Measurements from ENCODE around the gene NFXL1.

NFXL1 gene

DNA sequence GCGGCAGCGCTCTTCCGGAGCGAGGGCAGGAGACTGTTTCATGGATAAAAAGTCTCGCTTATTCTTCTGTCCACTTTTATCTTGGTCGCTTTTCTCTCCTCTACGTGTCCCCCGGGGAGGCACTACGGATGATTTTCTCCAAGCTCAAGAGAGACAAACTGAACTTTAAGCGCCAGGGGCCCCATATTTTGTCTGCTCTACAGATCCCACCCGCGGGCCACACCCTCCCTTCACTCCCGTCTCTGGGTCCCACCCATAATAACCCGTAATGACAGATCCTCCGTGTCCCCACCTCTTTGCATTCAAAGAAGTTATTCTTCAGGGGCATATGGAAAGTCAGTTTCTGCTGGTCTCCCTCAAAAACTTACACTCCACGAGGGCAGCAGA, 76.5 kb downstream of the NFXL1 start, which contains the start of gene CORIN:
Gene CORIN (minus strand): TSS at position 160 of the 387 bp plus-strand sequence. CDS start 118 bp downstream, at position 42.
- H3K4me3 ChIP-seq: peak within 1 kb of the TSS; percentile 32 to 47 (median 36)
- H3K27ac ChIP-seq: peak within 1 kb of the TSS in 12 of 21 experiments; percentile 14 to 68 (median 45)

DNA sequence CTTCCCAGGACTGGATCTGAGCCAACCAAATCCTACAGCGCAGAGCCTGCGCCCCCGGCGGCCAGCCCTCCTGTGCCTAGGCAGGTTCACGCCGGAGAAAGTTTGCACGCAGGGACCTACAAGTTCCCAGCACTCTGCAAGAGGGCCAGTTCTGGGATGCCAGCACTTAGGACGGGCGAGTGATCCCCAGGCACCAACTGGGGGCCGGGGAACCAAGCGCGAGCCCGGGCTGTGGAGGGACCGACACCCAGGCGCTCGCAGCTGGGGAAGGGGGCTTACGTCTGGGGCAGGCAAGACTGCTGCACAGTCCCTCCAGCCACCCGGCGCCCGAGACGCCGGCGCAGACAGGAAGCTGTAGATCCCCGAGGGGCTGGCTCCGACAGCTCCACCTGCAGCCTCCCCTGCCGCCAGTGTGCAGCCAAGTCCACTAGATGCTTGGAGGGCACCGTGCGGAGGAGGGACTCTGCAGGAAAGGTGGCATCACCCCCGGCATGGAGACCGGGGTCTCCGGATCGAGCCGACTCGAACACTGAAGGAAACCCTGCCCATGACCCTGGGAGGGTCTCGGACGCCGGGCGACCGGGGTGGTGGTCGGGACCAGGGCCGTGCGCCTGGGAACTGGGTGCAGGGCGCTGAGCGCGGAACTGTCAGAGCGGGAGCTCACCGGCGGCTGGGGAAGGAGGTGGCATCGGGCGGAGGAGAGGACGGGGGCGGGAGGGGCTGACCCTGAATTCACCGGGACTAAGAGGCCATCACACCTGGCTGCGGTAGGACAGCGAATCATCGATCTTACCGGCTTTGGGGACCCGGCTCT, 77.1 kb downstream of the NFXL1 start:
- Histone ChIP-seq H3K27ac (peak overlapping the region in 12 of 21 experiments; percentile 14 to 68 (median 45)), H3K4me3 (peak overlapping the region; percentile 32 to 47 (median 36))

DNA sequence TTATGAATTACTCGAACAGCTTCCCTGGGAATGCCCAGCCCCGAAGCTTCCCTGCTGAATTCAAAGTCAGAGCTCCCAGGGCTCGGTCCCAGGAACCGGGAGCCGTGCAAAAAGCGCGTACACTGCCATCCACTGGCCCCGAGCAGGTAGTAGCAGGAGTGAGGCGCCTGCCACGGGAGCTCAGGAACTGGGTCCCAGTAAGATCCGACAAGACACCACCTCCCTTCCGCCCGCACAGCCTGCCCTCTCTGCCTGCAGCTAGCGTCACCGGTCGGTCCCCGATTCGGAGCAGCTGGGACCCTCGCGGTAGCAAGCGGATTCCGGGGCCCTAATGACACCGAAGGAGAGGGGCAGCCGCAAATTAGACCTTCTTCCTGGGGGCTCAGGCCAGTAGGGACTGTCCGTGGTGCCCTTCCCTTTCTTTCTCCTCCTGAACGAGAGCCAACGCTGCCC, 77.7 kb downstream of the NFXL1 start:
- H3K4me3 ChIP-seq: peak overlapping the region; percentile 32 to 47 (median 36)
- peak overlapping the region in 12 of 21 experiments; percentile 6 to 68 (median 45) for H3K27ac ChIP-seq

DNA sequence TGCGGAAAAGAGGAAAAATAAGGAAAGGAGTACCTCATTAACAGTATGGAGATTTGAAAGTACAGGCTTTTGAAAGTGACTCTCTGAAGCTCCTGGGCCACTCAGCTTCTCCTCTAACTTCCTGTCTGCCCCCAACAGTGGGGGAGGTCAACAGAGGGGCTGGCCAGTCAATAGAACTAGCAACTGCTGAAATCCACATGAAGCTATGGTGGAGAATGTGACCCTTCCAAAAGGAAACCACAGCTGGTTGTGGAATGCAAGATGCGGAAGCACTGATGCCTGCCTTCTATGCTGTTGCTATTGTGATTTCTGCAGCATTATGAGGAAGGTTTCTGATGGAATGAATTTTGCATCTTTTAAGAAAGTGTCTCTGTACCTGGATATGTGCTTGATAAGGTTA, 78.9 kb downstream of the NFXL1 start:
- H3K4me3 ChIP-seq: no peak overlapping the region
- H3K27ac ChIP-seq: peak overlapping the region in 1 of 21 experiments; percentile 16

DNA sequence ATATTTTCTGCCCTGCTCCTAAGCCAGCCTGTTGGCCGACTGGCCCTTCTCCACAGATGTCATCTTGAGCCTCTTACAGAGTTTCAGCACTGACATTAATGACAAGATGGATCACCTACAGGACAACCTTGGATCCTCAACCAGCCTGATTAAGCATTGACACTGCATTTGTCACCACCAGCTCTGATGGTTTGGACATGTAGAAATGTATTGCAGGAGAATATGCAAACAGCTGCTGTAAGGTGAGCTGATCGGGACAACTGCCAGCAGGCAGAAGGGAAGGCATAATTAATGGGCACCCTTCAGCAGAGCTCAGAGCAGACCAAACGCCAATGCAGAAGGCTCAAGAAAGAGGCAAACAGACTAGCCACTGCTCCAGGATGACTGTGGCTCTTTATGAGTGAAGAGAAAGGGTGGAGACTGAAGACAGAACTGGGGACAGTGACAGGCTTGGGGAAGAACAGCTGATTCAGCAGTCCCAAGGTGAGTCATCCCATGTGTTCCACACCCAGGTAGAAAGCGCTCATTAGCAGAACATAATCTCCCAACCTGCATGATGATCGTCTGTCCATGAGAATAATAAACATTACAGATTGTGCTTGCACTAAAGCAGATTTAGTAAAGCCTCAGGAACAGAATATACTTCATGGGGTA, 83.2 kb downstream of the NFXL1 start:
- H3K4me3 ChIP-seq: no peak overlapping the region
- peak overlapping the region in 1 of 21 experiments; percentile 8 for H3K27ac ChIP-seq

DNA sequence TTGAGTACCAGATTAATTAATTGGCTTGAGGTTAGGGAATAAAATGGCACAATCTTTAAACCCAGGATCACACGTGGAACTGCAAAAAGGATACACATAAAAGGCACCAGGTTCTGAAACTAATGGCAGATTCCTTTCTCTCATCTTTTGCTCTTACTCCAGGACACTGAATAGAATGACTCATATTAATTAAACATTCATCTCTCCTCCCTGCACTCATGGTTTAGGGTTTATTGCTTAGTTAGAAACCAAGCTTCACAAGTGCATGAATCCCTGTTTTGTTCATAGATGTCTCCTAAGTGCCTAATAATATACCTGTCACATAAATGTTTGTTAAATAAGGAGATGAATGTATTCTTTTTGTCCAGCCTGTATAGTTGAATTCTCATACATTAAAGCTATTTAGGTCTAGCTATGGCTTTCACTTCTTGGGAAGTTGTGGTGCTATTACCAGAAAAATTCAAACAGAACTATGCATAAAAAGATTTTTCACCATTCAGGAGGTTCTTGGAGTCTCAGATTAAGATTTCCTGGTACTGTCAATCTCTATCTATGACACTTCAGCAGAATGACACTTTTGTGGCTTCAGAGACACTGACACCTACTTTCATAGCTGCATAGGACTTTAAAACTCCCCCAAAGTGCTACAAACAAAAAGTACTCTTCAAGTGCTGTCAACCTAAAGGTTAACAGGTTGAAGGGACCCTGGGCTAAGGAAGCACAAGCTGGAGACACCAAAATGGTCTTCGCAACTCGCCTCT, 83.9 kb downstream of the NFXL1 start:
- Histone ChIP-seq H3K27ac (peak overlapping the region in 1 of 21 experiments; percentile 8), H3K4me3 (no peak overlapping the region)

DNA sequence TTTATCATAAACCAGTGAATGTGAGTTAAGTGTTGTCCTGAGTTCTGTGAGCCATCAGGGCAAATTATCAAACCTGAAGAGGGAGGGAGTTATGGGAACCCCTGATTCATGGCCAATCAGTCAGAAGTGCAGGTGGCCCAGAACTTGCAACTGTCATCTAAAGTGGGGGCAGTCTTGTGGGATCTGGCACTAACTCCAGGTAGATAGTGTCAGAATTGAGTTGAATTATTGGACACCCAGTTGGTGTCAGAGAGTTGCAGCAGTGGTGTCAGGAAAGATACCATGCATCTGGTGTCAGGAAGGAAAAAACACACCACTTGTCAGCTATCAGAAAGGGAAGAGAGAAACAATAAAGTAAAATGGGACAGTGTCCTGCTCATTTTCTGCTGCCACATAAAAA, 84.9 kb downstream of the NFXL1 start:
- no peak overlapping the region for H3K27ac ChIP-seq
- H3K4me3 ChIP-seq: no peak overlapping the region

GRCh38 chr4:47827343-47828047, 86.9 kb downstream of the NFXL1 start:
- no peak overlapping the region for H3K4me3 ChIP-seq
- no peak overlapping the region for H3K27ac ChIP-seq

DNA sequence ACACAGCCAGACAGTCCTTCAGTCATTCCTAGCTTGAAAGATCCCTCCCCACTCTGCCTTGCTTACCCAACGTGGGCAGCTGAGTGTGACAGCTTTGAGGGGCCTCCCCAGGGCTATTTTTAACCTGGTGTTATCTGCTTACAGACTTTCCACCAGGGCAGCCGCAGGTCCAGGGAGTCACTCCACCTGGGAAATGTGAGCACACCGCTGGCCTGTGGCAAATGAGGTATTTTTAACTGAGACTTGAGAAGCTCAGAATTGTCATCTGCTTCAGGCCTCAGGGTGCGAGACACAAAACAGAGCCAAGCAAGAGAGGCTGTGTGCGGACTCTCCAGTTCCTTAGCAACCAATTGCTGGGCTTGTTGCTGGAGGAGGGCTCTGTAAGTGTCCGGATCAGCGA, 89.5 kb downstream of the NFXL1 start:
- no peak overlapping the region for H3K4me3 ChIP-seq
- H3K27ac ChIP-seq: no peak overlapping the region

- Histone ChIP-seq H3K27ac (peak overlapping the region in 1 of 21 experiments; percentile 21), H3K4me3 (no peak overlapping the region)
Observed at GRCh38 chr4:47819178-47819577, 95.2 kb downstream of the NFXL1 start.

DNA sequence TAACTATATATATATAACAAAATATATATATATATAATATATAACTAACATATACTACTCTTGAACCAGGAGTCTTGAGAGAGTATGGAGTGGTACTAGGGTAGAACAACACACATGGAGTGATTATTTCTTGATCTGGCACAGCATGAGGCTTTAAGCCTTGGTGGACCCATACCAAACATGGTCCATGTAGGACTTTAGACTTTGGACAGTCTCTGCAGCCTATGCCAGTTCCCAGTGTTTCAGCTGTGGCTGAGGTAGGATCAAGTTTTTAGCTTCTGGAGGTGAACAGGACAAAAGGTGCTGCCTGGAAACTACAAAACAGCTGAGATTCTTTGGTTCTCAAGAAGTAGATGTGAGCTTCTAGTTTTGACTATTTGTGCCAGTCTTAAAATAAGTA, 97.1 kb downstream of the NFXL1 start:
- no peak overlapping the region for H3K4me3 ChIP-seq
- H3K27ac ChIP-seq: no peak overlapping the region

DNA sequence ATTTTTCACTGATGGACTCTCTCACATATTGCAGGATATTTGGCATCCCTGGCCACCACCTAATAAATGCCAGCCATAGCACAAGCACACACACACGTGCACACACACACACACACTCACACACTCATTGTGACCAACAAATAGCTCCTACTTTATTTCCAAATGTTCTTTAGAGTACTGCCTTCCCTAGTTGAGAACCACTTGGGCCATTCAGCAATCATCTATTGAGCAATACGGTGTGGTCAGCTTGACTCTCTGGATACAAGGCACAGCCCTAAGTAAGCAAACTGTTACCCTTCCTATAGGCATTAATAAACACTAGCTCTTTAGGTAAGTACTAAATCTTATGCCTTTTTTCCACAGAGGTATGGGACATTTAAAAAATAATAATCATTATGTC, 97.6 kb downstream of the NFXL1 start:
- Histone ChIP-seq H3K4me3 (no peak overlapping the region), H3K27ac (no peak overlapping the region)

DNA sequence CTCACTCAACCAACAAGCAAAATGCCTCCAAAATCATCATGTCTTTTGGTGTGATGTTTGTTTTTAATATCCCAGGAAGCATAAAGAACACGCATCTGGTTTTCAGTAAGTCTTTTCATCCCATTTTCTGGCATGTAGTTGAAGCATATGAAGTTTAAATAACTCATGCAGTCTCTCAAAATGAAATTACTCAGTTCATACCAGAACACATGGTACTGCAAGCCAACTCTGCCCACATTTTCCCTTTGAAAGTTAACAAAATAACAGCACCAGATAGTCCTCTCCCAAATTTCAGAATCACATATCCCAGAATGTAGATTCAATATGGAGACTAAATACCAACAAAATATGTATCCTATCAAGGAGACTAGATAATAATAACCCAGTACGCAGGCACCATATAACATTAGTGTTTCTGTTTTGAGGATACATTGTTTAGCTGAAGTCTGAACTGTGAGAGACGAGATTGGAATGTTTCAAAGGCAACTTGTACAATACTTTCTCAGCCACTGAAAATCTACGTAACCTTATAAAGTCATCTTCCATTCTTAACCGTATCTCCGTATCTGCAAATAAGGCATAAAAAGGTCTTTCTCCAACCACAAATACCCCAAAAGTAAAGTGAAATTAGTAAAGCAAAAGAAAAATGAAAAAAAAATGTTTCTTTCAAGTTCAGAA, 99.6 kb downstream of the NFXL1 start:
- Histone ChIP-seq H3K4me3 (no peak overlapping the region), H3K27ac (peak overlapping the region in 7 of 21 experiments; percentile 3 to 68 (median 31))

DNA sequence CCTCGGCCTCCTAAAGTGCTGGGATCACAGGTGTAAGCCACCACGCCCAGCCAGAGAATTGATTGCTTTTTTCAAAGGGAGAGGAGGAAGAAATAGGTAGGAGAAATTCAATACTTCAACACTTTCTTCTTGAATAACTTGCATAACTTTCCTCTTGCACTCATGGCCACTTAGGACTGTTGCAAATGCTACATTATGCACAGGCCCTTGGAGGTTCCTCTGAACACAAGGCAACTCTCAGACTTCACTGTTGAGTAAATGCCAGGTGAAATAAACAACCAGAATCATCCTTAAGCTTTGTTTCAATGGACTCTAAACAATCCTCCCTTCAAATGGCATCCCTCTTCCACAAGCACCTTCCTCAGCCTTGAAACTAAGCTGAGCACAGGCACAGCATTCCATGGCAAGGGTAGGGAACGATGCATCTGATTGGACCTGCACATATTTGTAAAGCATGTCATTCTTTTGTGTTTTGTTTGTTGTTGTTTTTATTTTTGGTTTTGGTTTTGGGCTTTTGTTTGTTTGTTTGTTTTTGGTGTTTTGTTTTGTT, 104.7 kb downstream of the NFXL1 start:
- Histone ChIP-seq H3K4me3 (no peak overlapping the region), H3K27ac (no peak overlapping the region)

DNA sequence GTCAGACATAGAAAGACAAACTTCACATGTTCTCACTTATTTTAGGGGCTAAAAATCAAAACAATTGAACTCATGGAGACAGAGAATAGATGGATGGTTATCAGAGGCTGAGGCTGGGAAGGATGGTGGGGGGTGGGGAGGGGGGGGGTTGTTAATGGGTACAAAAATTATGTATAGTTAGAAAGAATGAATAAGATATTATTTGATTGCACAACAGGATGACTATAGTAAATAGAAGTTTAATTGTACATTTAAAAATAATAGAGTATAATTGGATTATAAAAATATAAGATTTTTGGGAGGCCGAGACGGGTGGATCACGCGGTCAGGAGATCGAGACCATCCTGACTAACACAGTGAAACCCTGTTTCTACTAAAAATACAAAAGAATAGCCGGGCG, 109.8 kb downstream of the NFXL1 start:
- no peak overlapping the region for H3K4me3 ChIP-seq
- H3K27ac ChIP-seq: no peak overlapping the region

DNA sequence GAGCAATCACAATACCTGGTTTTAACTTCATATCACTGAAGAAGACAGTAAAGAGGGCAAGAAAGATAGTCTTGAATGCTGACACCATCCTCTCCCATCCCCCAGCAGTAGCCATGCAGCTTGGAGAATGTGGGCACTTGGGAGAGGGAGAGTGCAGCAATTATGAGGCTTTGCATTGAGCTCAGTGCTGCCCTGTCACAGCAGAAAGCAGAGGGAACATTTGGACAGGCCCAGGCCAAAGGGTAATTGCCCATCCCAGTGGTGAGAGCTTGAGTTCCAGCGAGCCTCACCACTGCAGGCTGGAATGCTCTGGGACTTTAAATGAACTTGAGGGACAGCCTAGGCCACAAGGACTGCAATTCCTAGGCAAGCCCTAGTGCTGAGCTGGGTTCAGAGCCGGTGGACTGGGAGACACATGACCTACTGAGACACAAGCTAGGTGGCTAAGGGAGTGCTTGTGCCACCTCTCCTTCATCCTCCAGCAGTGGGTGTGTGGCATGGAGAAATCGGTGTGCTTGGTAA, 112.8 kb downstream of the NFXL1 start:
- Histone ChIP-seq H3K4me3 (no peak overlapping the region), H3K27ac (no peak overlapping the region)

DNA sequence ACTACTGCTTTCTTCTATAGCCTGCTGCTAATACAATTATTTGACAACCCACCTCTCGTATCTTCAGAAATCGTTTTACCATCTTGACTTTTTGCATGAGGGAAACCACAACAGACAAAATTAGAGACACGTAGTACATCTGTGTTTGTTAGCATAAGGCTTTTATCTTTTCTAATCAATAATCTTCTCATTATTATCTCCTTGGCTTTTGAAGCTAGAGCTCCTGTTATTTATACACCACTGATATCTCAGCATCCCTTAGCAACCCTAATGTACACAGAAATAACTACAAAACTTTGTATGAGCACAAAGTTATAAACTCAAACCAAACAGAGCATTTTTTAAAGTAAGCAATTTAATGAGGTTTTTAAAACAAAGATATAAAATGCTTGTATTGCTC, 116.2 kb downstream of the NFXL1 start:
- Histone ChIP-seq H3K27ac (no peak overlapping the region), H3K4me3 (no peak overlapping the region)
